Measurements from ENCODE around the gene APOO. TPM values are rescaled to one million over a fixed set of nuclear protein-coding genes. Genes with fewer than 3 reads are reported as not detected.

The APOO gene
- total RNA-seq, 1 experiment from 2014 or later = 95.3 TPM

DNA sequence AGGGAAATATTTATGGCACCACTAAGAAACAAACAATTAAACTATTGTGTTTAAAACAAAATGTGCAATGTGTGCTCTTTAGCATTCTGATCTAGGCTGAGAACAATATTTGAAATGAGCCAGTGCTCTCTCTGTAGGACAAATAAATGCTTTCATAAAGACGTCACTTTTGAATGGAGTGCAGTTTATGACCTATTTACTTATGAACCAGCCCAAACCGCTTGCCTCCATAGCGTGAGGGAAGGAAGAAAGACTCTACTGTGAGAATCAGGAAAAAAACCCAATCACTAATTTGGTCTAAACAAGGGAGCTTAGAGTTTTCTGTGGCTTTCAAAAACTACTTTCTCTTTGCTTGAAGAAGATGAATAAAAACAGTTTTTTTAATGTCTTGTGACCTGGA is 85.3 kb downstream of the APOO start:
- Mint-ChIP-seq H3K4me1 (no peaks in the 10 kb centered on the region), H3K4me3 (no peak overlapping the region), H3K27ac (no peak overlapping the region; a peak in 1 of 7 replicates), H3K36me3 (ENCODE audit: insufficient read depth in 1 of 3, low read depth in 3 of 3) (0 out of 7 replicates have a peak, but pooled peaks cover 0 to 1% (median 0%) of the 10 kb centered on the region in 3 experiments), H3K9me3 (no peaks in the 10 kb centered on the region), H3K27me3 (ENCODE audit: low read depth) (no peaks in the 10 kb centered on the region)
- Histone ChIP-seq H2AK5ac (ENCODE audit: insufficient read length, low read length) (no peak overlapping the region), H3K4me1 (ENCODE audit: insufficient read depth, low read length) (no peaks in the 10 kb centered on the region), H3K9me3 (ENCODE audit: control insufficient read depth, low read depth, low read length) (no peaks in the 10 kb centered on the region), H3K18ac (ENCODE audit: insufficient read length, low read depth, low read length) (no peak overlapping the region), H2BK5ac (ENCODE audit: insufficient read length, low read length) (no peak overlapping the region), H3K9ac (ENCODE audit: extremely low read depth, insufficient read length, low read length) (no peak overlapping the region), H3K27ac (ENCODE audit: insufficient read length, low read depth, low read length) (no peak overlapping the region), H3K14ac (ENCODE audit: insufficient read depth, low read length) (no peak overlapping the region), H3K4me2 (ENCODE audit: insufficient read depth, insufficient read length, low read length) (no peak overlapping the region), H3K23me2 (ENCODE audit: insufficient read length, low read depth, low read length, poor library complexity, severe bottlenecking) (no peaks in the 10 kb centered on the region), H3K79me2 (ENCODE audit: insufficient read depth, low read length) (no peaks in the 10 kb centered on the region), H3K56ac (ENCODE audit: insufficient read length, low read depth, low read length) (no peak overlapping the region), H4K8ac (replicated peaks; ENCODE audit: insufficient read length, low read depth, low read length) (no peak overlapping the region), H4K20me1 (ENCODE audit: control insufficient read depth, insufficient read depth, insufficient read length) (no peaks in the 10 kb centered on the region), H3K4ac (ENCODE audit: low read depth, low read length) (no peak overlapping the region), H2BK120ac (ENCODE audit: low read depth, low read length, poor library complexity, severe bottlenecking) (no peak overlapping the region), H2BK15ac (ENCODE audit: low read depth, low read length) (no peak overlapping the region), H3T11ph (ENCODE audit: low read length) (no peak overlapping the region), H2BK12ac (ENCODE audit: insufficient read length, low read depth, low read length) (no peak overlapping the region), H2BK20ac (ENCODE audit: low read depth, low read length, poor library complexity, severe bottlenecking) (no peak overlapping the region), H4K5ac (ENCODE audit: insufficient read length, low read depth, low read length) (no peak overlapping the region), H3K27me3 (ENCODE audit: insufficient read depth, low read length) (no peaks in the 10 kb centered on the region), H3K79me1 (ENCODE audit: insufficient read depth, low read depth, low read length, poor library complexity, severe bottlenecking) (no peaks in the 10 kb centered on the region), H2AFZ (ENCODE audit: low read length) (no peak overlapping the region), H3K23ac (ENCODE audit: insufficient read length, low read depth, low read length) (no peak overlapping the region), H4K91ac (ENCODE audit: insufficient read length, low read depth, low read length) (no peak overlapping the region)
- no CpG with 5 or more reads among the region's 3 CpGs for WGBS (ENCODE audit: extremely low coverage, insufficient read length, low lambda C conversion rate)
- TF ChIP-seq, protein P1, sequence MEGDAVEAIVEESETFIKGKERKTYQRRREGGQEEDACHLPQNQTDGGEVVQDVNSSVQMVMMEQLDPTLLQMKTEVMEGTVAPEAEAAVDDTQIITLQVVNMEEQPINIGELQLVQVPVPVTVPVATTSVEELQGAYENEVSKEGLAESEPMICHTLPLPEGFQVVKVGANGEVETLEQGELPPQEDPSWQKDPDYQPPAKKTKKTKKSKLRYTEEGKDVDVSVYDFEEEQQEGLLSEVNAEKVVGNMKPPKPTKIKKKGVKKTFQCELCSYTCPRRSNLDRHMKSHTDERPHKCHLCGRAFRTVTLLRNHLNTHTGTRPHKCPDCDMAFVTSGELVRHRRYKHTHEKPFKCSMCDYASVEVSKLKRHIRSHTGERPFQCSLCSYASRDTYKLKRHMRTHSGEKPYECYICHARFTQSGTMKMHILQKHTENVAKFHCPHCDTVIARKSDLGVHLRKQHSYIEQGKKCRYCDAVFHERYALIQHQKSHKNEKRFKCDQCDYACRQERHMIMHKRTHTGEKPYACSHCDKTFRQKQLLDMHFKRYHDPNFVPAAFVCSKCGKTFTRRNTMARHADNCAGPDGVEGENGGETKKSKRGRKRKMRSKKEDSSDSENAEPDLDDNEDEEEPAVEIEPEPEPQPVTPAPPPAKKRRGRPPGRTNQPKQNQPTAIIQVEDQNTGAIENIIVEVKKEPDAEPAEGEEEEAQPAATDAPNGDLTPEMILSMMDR (conservative IDR thresholded peaks at IDR 0.05) = no peak
- no peak for DNase-seq

Measured in H9 (cell line).